GM23248 (cell line): Measurements from ENCODE around the gene PM20D1. TPM values are rescaled to one million over a fixed set of nuclear protein-coding genes. Genes with fewer than 3 reads are reported as not detected.
"Not testable (repeated sequence)": the region's sequence is repeated elsewhere in the genome, so short reads cannot be mapped to it uniquely, and the experiment has no call there.

Source experiments
- DNase-seq: peaks from one replicate; pipeline ENCODE4 v3.0.0-alpha.2; 2015
- H2AFZ ChIP-seq: fragments of 200-600 bp; sonication (generic); 2 replicates; pipeline ENCODE4 v1.6.1; 2016; ENCODE audit warnings: antibody characterized with exemption
- H3F3A ChIP-seq: fragments of 200-600 bp; sonication (generic); 2 replicates; pipeline ENCODE4 v1.6.1; 2016; ENCODE audit warnings: mild to moderate bottlenecking, antibody characterized with exemption, mixed run types; ENCODE audit not compliant: insufficient read depth
- H3K27ac ChIP-seq: fragments of 200-600 bp; sonication (generic); 2 replicates; pipeline ENCODE4 v1.5.1; 2016; ENCODE audit warnings: mild to moderate bottlenecking
- H3K27me3 ChIP-seq: fragments of 200-600 bp; sonication (generic); replicated peaks from 2 replicates; pipeline ENCODE4 v1.6.1; 2016; ENCODE audit warnings: mild to moderate bottlenecking; ENCODE audit not compliant: insufficient read depth
- H3K36me3 ChIP-seq: fragments of 200-600 bp; sonication (generic); 2 replicates; pipeline ENCODE4 v1.6.1; 2016; ENCODE audit warnings: low read depth, mild to moderate bottlenecking
- H3K4me1 ChIP-seq: fragments of 200-600 bp; sonication (generic); 2 replicates; pipeline ENCODE4 v1.6.1; 2016; ENCODE audit warnings: mild to moderate bottlenecking; ENCODE audit not compliant: insufficient read depth
- H3K4me2 ChIP-seq: fragments of 200-600 bp; sonication (generic); one replicate; pipeline ENCODE4 v1.6.1; 2016; ENCODE audit warnings: mild to moderate bottlenecking; ENCODE audit not compliant: unreplicated experiment
- H3K4me3 ChIP-seq: fragments of 200-600 bp; sonication (generic); 2 replicates; pipeline ENCODE4 v1.5.1; 2016; ENCODE audit warnings: mild to moderate bottlenecking
- H3K79me2 ChIP-seq: fragments of 200-600 bp; sonication (generic); 2 replicates; pipeline ENCODE4 v1.6.1; 2016; ENCODE audit warnings: mild to moderate bottlenecking; ENCODE audit not compliant: insufficient read depth
- H3K9ac ChIP-seq: fragments of 200-600 bp; sonication (generic); 2 replicates; pipeline ENCODE4 v1.6.1; 2016; ENCODE audit warnings: mild to moderate bottlenecking
- H3K9me2 ChIP-seq: fragments of 200-600 bp; sonication (generic); 2 replicates; pipeline ENCODE4 v1.6.1; 2016; ENCODE audit warnings: mixed run types, mild to moderate bottlenecking, moderate library complexity; ENCODE audit not compliant: insufficient read depth
- H3K9me3 ChIP-seq: fragments of 200-600 bp; sonication (generic); one replicate; pipeline ENCODE4 v1.6.1; 2017; ENCODE audit warnings: low read depth
- H4K20me1 ChIP-seq: fragments of 200-600 bp; sonication (generic); 2 replicates; pipeline ENCODE4 v1.6.0; 2016; ENCODE audit not compliant: insufficient read depth
- EZH2 ChIP-seq: fragments of 200-600 bp; sonication (generic); IDR thresholded peaks from 2 replicates; pipeline ENCODE4 v1.6.1; 2018; ENCODE audit warnings: antibody characterized with exemption, mild to moderate bottlenecking; ENCODE audit not compliant: insufficient read depth, poor library complexity, severe bottlenecking
- EZH2phosphoT487 ChIP-seq: fragments of 200-600 bp; sonication (generic); IDR thresholded peaks from 2 replicates; pipeline ENCODE4 v1.6.1; 2018; ENCODE audit warnings: antibody characterized with exemption, moderate library complexity, mild to moderate bottlenecking, low read depth; ENCODE audit not compliant: insufficient read depth
- WGBS, 2 experiments: methylation state at CpG; one replicate each; pipeline ENCODE4 v1.1.6; 2015 to 2017; ENCODE audit warnings: low lambda C conversion rate in 2 of 2, low coverage in 1 of 2; ENCODE audit errors: missing lambda C conversion rate in 2 of 2; 5-methylcytosine and 5-hydroxymethylcytosine counted together
- in situ Hi-C: fragments of 300-500 bp; cut with MboI; formaldehyde crosslinking; loops from 2 replicates; pipeline ENCODE4 v1.15.0; 2020
- polyA plus RNA-seq: library from polyadenylated mRNA; unstranded; fragments of >200 nt; fragmentation: Nextera tagmentation; extraction: Ambion mirVana; gene quantifications from 2 replicates; pipeline ENCODE4 v1.2.1, GENCODE V29; 2016
- total RNA-seq: library from RNA; depleted of rRNA; stranded (reverse); fragments of >200 nt; shearing (Covaris generic); gene quantifications from 2 replicates; pipeline ENCODE4 v1.2.3, GENCODE V29; 2014

The PM20D1 gene
- total and polyA plus RNA-seq, 2 experiments from 2014 or later: 0.11 to 0.22 TPM

GRCh38 chr1:205824180-205824579 is 25.8 kb downstream of the PM20D1 start:
- no peak overlapping the region for H2AFZ ChIP-seq
- no peaks in the 10 kb centered on the region for H3K36me3 ChIP-seq
- no peak overlapping the region for H3K4me2 ChIP-seq
- H3K9ac ChIP-seq: no peak overlapping the region
- H3K79me2 ChIP-seq: no peaks in the 10 kb centered on the region
- no peak overlapping the region for H3K27ac ChIP-seq
- no peaks in the 10 kb centered on the region for H3K4me1 ChIP-seq
- in situ Hi-C loops: no loop called here
- TF ChIP-seq EZH2phosphoT487 (no peak), EZH2 (no peak)
- no peak for DNase-seq
- no peak overlapping the region for H3K4me3 ChIP-seq
- no peaks in the 10 kb centered on the region for H3K9me3 ChIP-seq
- WGBS, 2 experiments: 90 to 94% methylated on average over 5 of the region's 5 CpGs
- H3K27me3 ChIP-seq: peaks cover 20% of the 10 kb centered on the region
- no peaks in the 10 kb centered on the region for H3F3A ChIP-seq
- H3K9me2 ChIP-seq: no peaks in the 10 kb centered on the region
- H4K20me1 ChIP-seq: no peaks in the 10 kb centered on the region

- H3K9me2 ChIP-seq, H3K4me2 ChIP-seq, H3K9ac ChIP-seq, H3F3A ChIP-seq, H3K9me3 ChIP-seq, H4K20me1 ChIP-seq, in situ Hi-C loops, H3K36me3 ChIP-seq, H3K79me2 ChIP-seq, DNase-seq, H3K4me1 ChIP-seq, H2AFZ ChIP-seq, H3K27ac ChIP-seq, H3K4me3 ChIP-seq: not testable (repeated sequence)
- WGBS, 2 experiments: 47 to 48% methylated on average over 2 of the region's 2 CpGs
- peaks cover 19% of the 10 kb centered on the region for H3K27me3 ChIP-seq
Measured at GRCh38 chr1:205823260-205823659, 26.7 kb downstream of the PM20D1 start.

- Histone ChIP-seq H3K36me3 (no peaks in the 10 kb centered on the region), H3K9ac (no peak overlapping the region), H3K27ac (no peak overlapping the region), H3K79me2 (no peaks in the 10 kb centered on the region), H3K9me2 (no peaks in the 10 kb centered on the region), H3K4me2 (no peak overlapping the region), H3K4me3 (no peak overlapping the region), H3F3A (no peaks in the 10 kb centered on the region), H2AFZ (no peak overlapping the region), H4K20me1 (no peaks in the 10 kb centered on the region), H3K4me1 (no peaks in the 10 kb centered on the region), H3K9me3 (no peaks in the 10 kb centered on the region), H3K27me3 (peaks cover 10% of the 10 kb centered on the region)
- no peak for TF ChIP-seq EZH2phosphoT487
- TF ChIP-seq EZH2: no peak
- in situ Hi-C loops: no loop called here
- DNase-seq: no peak
- WGBS, 2 experiments: 41 to 45% methylated on average over 2 of the region's 2 CpGs
Measured at GRCh38 chr1:205822397-205822796, 27.5 kb downstream of the PM20D1 start.

GRCh38 chr1:205817988-205818387 is 31.9 kb downstream of the PM20D1 start:
- H3F3A ChIP-seq: no peaks in the 10 kb centered on the region
- H4K20me1 ChIP-seq: no peaks in the 10 kb centered on the region
- H3K36me3 ChIP-seq: no peaks in the 10 kb centered on the region
- no peak for DNase-seq
- H3K27me3 ChIP-seq: no peaks in the 10 kb centered on the region
- no peak overlapping the region for H2AFZ ChIP-seq
- H3K9me3 ChIP-seq: no peaks in the 10 kb centered on the region
- H3K9me2 ChIP-seq: no peaks in the 10 kb centered on the region
- no peak for TF ChIP-seq EZH2phosphoT487
- no peak for TF ChIP-seq EZH2
- H3K27ac ChIP-seq: no peak overlapping the region
- no peak overlapping the region for H3K9ac ChIP-seq
- no peak overlapping the region for H3K4me3 ChIP-seq
- in situ Hi-C loops: no loop called here
- H3K79me2 ChIP-seq: no peaks in the 10 kb centered on the region
- H3K4me1 ChIP-seq: no peaks in the 10 kb centered on the region
- no peak overlapping the region for H3K4me2 ChIP-seq
- 78 to 84% methylated on average over 3 of the region's 3 CpGs for WGBS, 2 experiments

- in situ Hi-C loops: no loop called here
Measured at GRCh38 chr1:205817364-205817763, 32.6 kb downstream of the PM20D1 start.

More at GRCh38 chr1:205817364-205817763, 32.6 kb downstream of the PM20D1 start:
- H3K79me2 ChIP-seq: peaks cover 2% of the 10 kb centered on the region
- H3K9me3 ChIP-seq: no peaks in the 10 kb centered on the region
- H3K36me3 ChIP-seq: no peaks in the 10 kb centered on the region
- no peaks in the 10 kb centered on the region for H3K27me3 ChIP-seq
- no peak overlapping the region for H3K4me3 ChIP-seq
- 0 out of 2 replicates have a peak, but pooled peaks cover under 1% of the 10 kb centered on the region for H3F3A ChIP-seq
- H3K27ac ChIP-seq: no peak overlapping the region
- no peaks in the 10 kb centered on the region for H3K9me2 ChIP-seq
- no peak overlapping the region for H3K9ac ChIP-seq
- 63 to 72% methylated on average over 3 of the region's 3 CpGs for WGBS, 2 experiments
- no peaks in the 10 kb centered on the region for H3K4me1 ChIP-seq
- no peaks in the 10 kb centered on the region for H4K20me1 ChIP-seq
- H2AFZ ChIP-seq: no peak overlapping the region
- TF ChIP-seq EZH2: no peak
- TF ChIP-seq EZH2phosphoT487: no peak
- no peak overlapping the region for H3K4me2 ChIP-seq
- no peak for DNase-seq
